H9 (cell line): ENCODE data around the gene DENND5B. TPM values are rescaled to one million over a fixed set of nuclear protein-coding genes. Genes with fewer than 3 reads are reported as not detected.

ENCODE experiments used
- DNase-seq: peaks from one replicate; pipeline ENCODE4 v3.0.0-alpha.2; 2017
- H2AFZ ChIP-seq: one replicate; pipeline ENCODE4 v1.6.1; 2013; ENCODE audit warnings: mild to moderate bottlenecking, low read length, control low read depth, moderate library complexity
- H2AK5ac ChIP-seq: 2 replicates; pipeline ENCODE4 v1.6.1; 2013; ENCODE audit warnings: low read length, control low read depth, mixed read lengths; ENCODE audit not compliant: insufficient read length
- H2BK120ac ChIP-seq: one replicate; pipeline ENCODE4 v1.6.1; 2013; ENCODE audit warnings: low read depth, mild to moderate bottlenecking, low read length, control low read depth, inconsistent platforms; ENCODE audit not compliant: poor library complexity, severe bottlenecking
- H2BK12ac ChIP-seq: 2 replicates; pipeline ENCODE4 v1.6.1; 2013; ENCODE audit warnings: low read length, control low read depth, mixed read lengths, low read depth; ENCODE audit not compliant: insufficient read length
- H2BK15ac ChIP-seq: 2 replicates; pipeline ENCODE4 v1.6.1; 2013; ENCODE audit warnings: low read depth, low read length, control low read depth
- H2BK20ac ChIP-seq: one replicate; pipeline ENCODE4 v1.6.1; 2013; ENCODE audit warnings: low read depth, mild to moderate bottlenecking, low read length, control low read depth, inconsistent platforms; ENCODE audit not compliant: poor library complexity, severe bottlenecking
- H2BK5ac ChIP-seq: 2 replicates; pipeline ENCODE4 v1.6.1; 2013; ENCODE audit warnings: low read length, control low read depth, mixed read lengths; ENCODE audit not compliant: insufficient read length
- H3K14ac ChIP-seq: 2 replicates; pipeline ENCODE4 v1.6.1; 2013; ENCODE audit warnings: low read length, control low read depth; ENCODE audit not compliant: insufficient read depth
- H3K18ac ChIP-seq: 2 replicates; pipeline ENCODE4 v1.6.1; 2013; ENCODE audit warnings: low read depth, mild to moderate bottlenecking, mixed read lengths, low read length, control low read depth; ENCODE audit not compliant: insufficient read length
- H3K23ac ChIP-seq: 2 replicates; pipeline ENCODE4 v1.6.1; 2013; ENCODE audit warnings: low read length, control low read depth, mixed read lengths, low read depth; ENCODE audit not compliant: insufficient read length
- H3K23me2 ChIP-seq: 2 replicates; pipeline ENCODE4 v1.6.1; 2013; ENCODE audit warnings: low read depth, mild to moderate bottlenecking, mixed read lengths, low read length, control low read depth; ENCODE audit not compliant: insufficient read length, poor library complexity, severe bottlenecking
- H3K27ac ChIP-seq: 2 replicates; pipeline ENCODE4 v1.5.1; 2013; ENCODE audit warnings: low read length, control low read depth, mixed read lengths, low read depth; ENCODE audit not compliant: insufficient read length
- H3K27me3 ChIP-seq: 2 replicates; pipeline ENCODE4 v1.6.1; 2013; ENCODE audit warnings: low read length, control low read depth, inconsistent platforms; ENCODE audit not compliant: insufficient read depth
- H3K4ac ChIP-seq: 2 replicates; pipeline ENCODE4 v1.6.1; 2013; ENCODE audit warnings: low read depth, mild to moderate bottlenecking, control low read depth, inconsistent platforms, low read length, moderate library complexity
- H3K4me1 ChIP-seq: 2 replicates; pipeline ENCODE4 v1.6.1; 2013; ENCODE audit warnings: low read length, control low read depth, inconsistent platforms; ENCODE audit not compliant: insufficient read depth
- H3K4me2 ChIP-seq: 2 replicates; pipeline ENCODE4 v1.6.1; 2013; ENCODE audit warnings: low read length, control low read depth, mixed read lengths; ENCODE audit not compliant: insufficient read length, insufficient read depth
- H3K56ac ChIP-seq: 2 replicates; pipeline ENCODE4 v1.6.1; 2013; ENCODE audit warnings: low read depth, mild to moderate bottlenecking, mixed read lengths, low read length, control low read depth; ENCODE audit not compliant: insufficient read length
- H3K79me1 ChIP-seq: 2 replicates; pipeline ENCODE4 v1.6.1; 2013; ENCODE audit warnings: low read depth, mild to moderate bottlenecking, moderate library complexity, low read length, control low read depth, inconsistent platforms; ENCODE audit not compliant: insufficient read depth, poor library complexity, severe bottlenecking
- H3K79me2 ChIP-seq: 2 replicates; pipeline ENCODE4 v1.6.1; 2013; ENCODE audit warnings: low read length, control low read depth, inconsistent platforms; ENCODE audit not compliant: insufficient read depth
- H3K9ac ChIP-seq: 2 replicates; pipeline ENCODE4 v1.6.1; 2013; ENCODE audit warnings: low read length, control low read depth, mixed read lengths; ENCODE audit not compliant: insufficient read length; ENCODE audit errors: extremely low read depth
- H3K9me3 ChIP-seq: one replicate; pipeline ENCODE4 v1.6.1; 2013; ENCODE audit warnings: low read depth, low read length, inconsistent platforms; ENCODE audit not compliant: control insufficient read depth
- H3T11ph ChIP-seq: one replicate; pipeline ENCODE4 v1.6.1; 2013; ENCODE audit warnings: mild to moderate bottlenecking, low read length, control low read depth, inconsistent platforms
- H4K20me1 ChIP-seq: one replicate; pipeline ENCODE4 v1.6.1; 2013; ENCODE audit not compliant: control insufficient read depth, insufficient read length, insufficient read depth
- H4K5ac ChIP-seq: 2 replicates; pipeline ENCODE4 v1.6.1; 2013; ENCODE audit warnings: low read depth, mild to moderate bottlenecking, mixed read lengths, low read length, control low read depth; ENCODE audit not compliant: insufficient read length
- H4K8ac ChIP-seq: replicated peaks from 2 replicates; pipeline ENCODE4 v1.6.1; 2013; ENCODE audit warnings: low read length, control low read depth, mixed read lengths, low read depth; ENCODE audit not compliant: insufficient read length
- H4K91ac ChIP-seq: 2 replicates; pipeline ENCODE4 v1.6.1; 2013; ENCODE audit warnings: low read depth, mild to moderate bottlenecking, moderate library complexity, mixed read lengths, low read length, control low read depth; ENCODE audit not compliant: insufficient read length
- H3K27ac Mint-ChIP-seq, 3 experiments: 2 replicates in 2 of 3; 3 replicates in 1 of 3; pipeline ENCODE4 v1.8.0; 2020 to 2021; ENCODE audit warnings: mixed read lengths in 3 of 3, mild to moderate bottlenecking in 1 of 3, moderate library complexity in 1 of 3
- H3K27me3 Mint-ChIP-seq: 2 replicates; pipeline ENCODE4 v1.8.0; 2021; ENCODE audit warnings: low read depth, mild to moderate bottlenecking, moderate library complexity, mixed read lengths
- H3K36me3 Mint-ChIP-seq, 3 experiments: 2 replicates in 2 of 3; 3 replicates in 1 of 3; pipeline ENCODE4 v1.8.0; 2020 to 2021; ENCODE audit warnings: low read depth in 3 of 3, mixed read lengths in 3 of 3; ENCODE audit not compliant: insufficient read depth in 1 of 3
- H3K4me1 Mint-ChIP-seq, 2 experiments: 2 replicates each; pipeline ENCODE4 v1.8.0; 2020; ENCODE audit warnings: mixed read lengths in 2 of 2
- H3K4me3 Mint-ChIP-seq, 2 experiments: 2 replicates in 1 of 2; 3 replicates in 1 of 2; pipeline ENCODE4 v1.8.0; 2020 to 2021; ENCODE audit warnings: mild to moderate bottlenecking in 2 of 2, mixed read lengths in 2 of 2, moderate library complexity in 1 of 2
- H3K9me3 Mint-ChIP-seq, 2 experiments: 2 replicates in 1 of 2; 3 replicates in 1 of 2; pipeline ENCODE4 v1.8.0; 2020; ENCODE audit warnings: mild to moderate bottlenecking in 2 of 2, mixed read lengths in 2 of 2, moderate library complexity in 1 of 2
- WGBS: extraction: QIAGEN DNeasy Blood & Tissue Kit; methylation state at CpG from one replicate; pipeline ENCODE4 v1.1.7; 2013; ENCODE audit warnings: missing lambda C conversion rate, low lambda C conversion rate, mixed read lengths; ENCODE audit not compliant: insufficient read length; ENCODE audit errors: extremely low coverage; 5-methylcytosine and 5-hydroxymethylcytosine counted together
- total RNA-seq: library from RNA; stranded (reverse); gene quantifications from 2 replicates; pipeline ENCODE4 v1.2.1, GENCODE V29; 2021
- TF ChIP-seq, protein P1 (sequence below): fragments of 200-600 bp; sonication (generic); conservative IDR thresholded peaks from 3 replicates; pipeline ENCODE4 v1.8.0; 2021; ENCODE audit warnings: antibody characterized with exemption, mild to moderate bottlenecking

Gene DENND5B
- total RNA-seq, 1 experiment from 2014 or later = 13.4 TPM

DNA sequence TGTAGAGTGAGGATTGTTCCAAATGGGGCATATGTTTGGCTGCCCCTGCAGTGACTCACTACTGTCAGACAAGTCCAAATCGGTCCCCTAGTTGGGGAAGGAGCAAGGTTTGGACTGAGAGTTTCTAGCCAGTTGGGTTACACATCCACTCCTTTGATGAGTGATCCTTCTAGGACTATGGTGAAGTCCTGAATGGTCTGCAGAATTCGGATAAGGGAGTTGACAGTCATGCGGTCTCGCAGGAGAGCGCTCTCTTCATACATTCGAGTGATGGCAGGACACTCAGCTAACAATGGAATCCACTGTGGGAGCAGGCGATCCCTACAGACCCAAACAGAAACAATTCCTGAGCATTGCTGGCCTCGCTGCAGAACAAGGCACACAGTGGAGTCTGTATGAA, 203.5 kb downstream of the DENND5B start:
- Mint-ChIP-seq H3K36me3 (peaks cover 0 to 6% (median 4%) of the 10 kb centered on the region in 3 experiments; a peak in 5 of 7 replicates), H3K9me3 (no peaks in the 10 kb centered on the region), H3K27me3 (no peaks in the 10 kb centered on the region), H3K27ac (peak overlapping the region; percentile 97 to 100 (median 99)), H3K4me1 (peaks cover 64 to 69% of the 10 kb centered on the region in 2 experiments), H3K4me3 (peak overlapping the region; percentile 6 to 16; a peak in 3 of 5 replicates)
- H3K79me1 ChIP-seq = no peaks in the 10 kb centered on the region
- H3K18ac ChIP-seq = peak overlapping the region; percentile 93
- no peaks in the 10 kb centered on the region for H3K9me3 ChIP-seq
- H3K4me2 ChIP-seq = peak overlapping the region; percentile 41
- H3K9ac ChIP-seq = peak overlapping the region; percentile 54
- H3K27me3 ChIP-seq = no peaks in the 10 kb centered on the region
- peak overlapping the region; percentile 96 for H2BK12ac ChIP-seq
- no peak overlapping the region for H2AFZ ChIP-seq
- H2BK120ac ChIP-seq = peak overlapping the region; percentile 50
- H3K23ac ChIP-seq = peak overlapping the region; percentile 96
- TF ChIP-seq, protein P1, sequence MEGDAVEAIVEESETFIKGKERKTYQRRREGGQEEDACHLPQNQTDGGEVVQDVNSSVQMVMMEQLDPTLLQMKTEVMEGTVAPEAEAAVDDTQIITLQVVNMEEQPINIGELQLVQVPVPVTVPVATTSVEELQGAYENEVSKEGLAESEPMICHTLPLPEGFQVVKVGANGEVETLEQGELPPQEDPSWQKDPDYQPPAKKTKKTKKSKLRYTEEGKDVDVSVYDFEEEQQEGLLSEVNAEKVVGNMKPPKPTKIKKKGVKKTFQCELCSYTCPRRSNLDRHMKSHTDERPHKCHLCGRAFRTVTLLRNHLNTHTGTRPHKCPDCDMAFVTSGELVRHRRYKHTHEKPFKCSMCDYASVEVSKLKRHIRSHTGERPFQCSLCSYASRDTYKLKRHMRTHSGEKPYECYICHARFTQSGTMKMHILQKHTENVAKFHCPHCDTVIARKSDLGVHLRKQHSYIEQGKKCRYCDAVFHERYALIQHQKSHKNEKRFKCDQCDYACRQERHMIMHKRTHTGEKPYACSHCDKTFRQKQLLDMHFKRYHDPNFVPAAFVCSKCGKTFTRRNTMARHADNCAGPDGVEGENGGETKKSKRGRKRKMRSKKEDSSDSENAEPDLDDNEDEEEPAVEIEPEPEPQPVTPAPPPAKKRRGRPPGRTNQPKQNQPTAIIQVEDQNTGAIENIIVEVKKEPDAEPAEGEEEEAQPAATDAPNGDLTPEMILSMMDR = no peak
- H4K91ac ChIP-seq = peak overlapping the region; percentile 96
- H3K4ac ChIP-seq = no peak overlapping the region
- H3K23me2 ChIP-seq = peaks cover 3% of the 10 kb centered on the region
- no CpG with 5 or more reads among the region's 8 CpGs for WGBS
- peak overlapping the region; percentile 83 for H3K56ac ChIP-seq
- H2BK5ac ChIP-seq = peak overlapping the region; percentile 99
- DNase-seq = peak; percentile 48
- H4K20me1 ChIP-seq = no peaks in the 10 kb centered on the region
- H2AK5ac ChIP-seq = peak overlapping the region; percentile 100
- H4K5ac ChIP-seq = peak overlapping the region; percentile 97
- peaks cover 7% of the 10 kb centered on the region; the same call in 1 of the 2 replicates for H3K4me1 ChIP-seq
- H2BK15ac ChIP-seq = no peak overlapping the region
- H3K14ac ChIP-seq = peak overlapping the region; percentile 66
- H4K8ac ChIP-seq = peak overlapping the region; percentile 99
- H3K79me2 ChIP-seq = no peaks in the 10 kb centered on the region
- H3T11ph ChIP-seq = peak overlapping the region; percentile 95
- H2BK20ac ChIP-seq = peak overlapping the region; percentile 7
- H3K27ac ChIP-seq = peak overlapping the region; percentile 100
